GM12878 (cell line): ENCODE results near the gene NFKBIE. TPM values are rescaled to one million over a fixed set of nuclear protein-coding genes. Genes with fewer than 3 reads are reported as not detected.

Source experiments
- ATF2 ChIP-seq: IDR thresholded peaks from 2 replicates; pipeline ENCODE4 v1.6.1; 2012; ENCODE audit warnings: low read length, inconsistent platforms
- BCL11A ChIP-seq: IDR thresholded peaks from 2 replicates; pipeline ENCODE4 v1.6.1; 2011; ENCODE audit warnings: low read depth, low read length
- BCLAF1 ChIP-seq: fragments of 450-650 bp; IDR thresholded peaks from 2 replicates; pipeline ENCODE4 v1.6.1; 2017; ENCODE audit warnings: antibody characterized with exemption, mild to moderate bottlenecking, moderate library complexity
- BHLHE40 ChIP-seq, 2 experiments: fragments of 450-650 bp in 1 of 2; IDR thresholded peaks; 2 replicates each; pipeline ENCODE4 v1.6.1; 2011 to 2017; ENCODE audit warnings: low read depth in 2 of 2, borderline replicate concordance in 1 of 2, improper control_type of control experiment in 1 of 2, low read length in 1 of 2, mild to moderate bottlenecking in 1 of 2
- BMI1 ChIP-seq: fragments of 450-650 bp; IDR thresholded peaks from 2 replicates; pipeline ENCODE4 v1.6.1; 2016; ENCODE audit warnings: mild to moderate bottlenecking, moderate library complexity, borderline replicate concordance
- CHD1 ChIP-seq: IDR thresholded peaks from 2 replicates; pipeline ENCODE4 v1.6.1; 2012; ENCODE audit warnings: low read depth, low read length, improper control_type of control experiment
- EGR1 ChIP-seq, 2 experiments: IDR thresholded peaks; 1 replicate in 1 of 2; 2 replicates in 1 of 2; pipeline ENCODE4 v1.6.1; 2011 to 2012; ENCODE audit warnings: low read depth in 2 of 2, low read length in 2 of 2, borderline replicate concordance in 1 of 2, mild to moderate bottlenecking in 1 of 2, moderate library complexity in 1 of 2
- EZH2 ChIP-seq: IDR thresholded peaks from 2 replicates; pipeline ENCODE4 v1.6.1; 2012; ENCODE audit warnings: low read depth, mild to moderate bottlenecking, control low read depth, inconsistent platforms, low read length, borderline replicate concordance; ENCODE audit not compliant: control insufficient read depth
- FOXK2 ChIP-seq: fragments of 450-650 bp; IDR thresholded peaks from 2 replicates; pipeline ENCODE4 v1.6.1; 2017; ENCODE audit warnings: mild to moderate bottlenecking, moderate library complexity
- IKZF1 ChIP-seq: fragments of 450-650 bp; conservative IDR thresholded peaks from 2 replicates; pipeline ENCODE4 v1.6.1; 2017; ENCODE audit warnings: antibody characterized with exemption, mild to moderate bottlenecking
- MEF2B ChIP-seq: fragments of 450-650 bp; IDR thresholded peaks from 2 replicates; pipeline ENCODE4 v1.6.1; 2018; ENCODE audit warnings: mild to moderate bottlenecking, moderate library complexity; ENCODE audit not compliant: partially characterized antibody, poor library complexity, severe bottlenecking
- PAX5 ChIP-seq: IDR thresholded peaks from 2 replicates; pipeline ENCODE4 v1.6.1; 2011; ENCODE audit warnings: low read depth, low read length, borderline replicate concordance
- PML ChIP-seq: IDR thresholded peaks from 2 replicates; pipeline ENCODE4 v1.6.1; 2012; ENCODE audit warnings: low read length, inconsistent platforms
- RB1 ChIP-seq: fragments of 450-650 bp; formaldehyde crosslinking; IDR thresholded peaks from 2 replicates; pipeline ENCODE4 v1.6.1; 2017; ENCODE audit warnings: mild to moderate bottlenecking, borderline replicate concordance
- SMC3 ChIP-seq: IDR thresholded peaks from 2 replicates; pipeline ENCODE4 v1.6.1; 2011; ENCODE audit warnings: low read length, improper control_type of control experiment, borderline replicate concordance
- SPI1 ChIP-seq: IDR thresholded peaks from 2 replicates; pipeline ENCODE4 v1.6.1; 2011; ENCODE audit warnings: low read depth, mild to moderate bottlenecking, low read length, moderate library complexity, borderline replicate concordance; ENCODE audit not compliant: insufficient read depth
- STAT1 ChIP-seq: fragments of 450-650 bp; conservative IDR thresholded peaks from 2 replicates; pipeline ENCODE4 v1.6.1; 2014; ENCODE audit warnings: antibody characterized with exemption, mild to moderate bottlenecking
- TAF1 ChIP-seq: IDR thresholded peaks from 2 replicates; pipeline ENCODE4 v1.6.1; 2011; ENCODE audit warnings: mild to moderate bottlenecking, low read depth, low read length, borderline replicate concordance
- USF2 ChIP-seq: IDR thresholded peaks from 2 replicates; pipeline ENCODE4 v1.6.1; 2011; ENCODE audit warnings: low read depth, low read length, improper control_type of control experiment, borderline replicate concordance
- ZNF592 ChIP-seq: fragments of 450-650 bp; IDR thresholded peaks from 2 replicates; pipeline ENCODE4 v1.6.1; 2017; ENCODE audit warnings: mild to moderate bottlenecking, moderate library complexity
- polyA plus RNA-seq, 11 experiments: library from polyadenylated mRNA; depleted of rRNA in 4 of 11; unstranded in 6 of 11; stranded (reverse) in 5 of 11; fragments of >200 nt; fragmentation: Nextera tagmentation in 4 of 11; fragmentation: Illumina TruSeq in 1 of 11; extraction: Ambion mirVana in 4 of 11; extraction: Trizol in 1 of 11; gene quantifications; 1 replicate in 1 of 11; 2 replicates in 10 of 11; pipeline versions ENCODE4 v1.2.1 to v1.2.3, GENCODE V29; 2011 to 2016; ENCODE audit warnings: inconsistent platforms in 2 of 11, missing spikeins in 2 of 11, low read depth in 1 of 11
- total RNA-seq, 4 experiments: library from RNA; depleted of rRNA in 3 of 4; stranded (reverse); fragments of >200 nt in 3 of 4; fragmentation: Illumina TruSeq in 1 of 4; extraction: Trizol in 1 of 4; gene quantifications; 2 replicates each; pipeline versions ENCODE4 v1.2.1 to v1.2.3, GENCODE V29; 2013 to 2021

Gene NFKBIE
- total and polyA plus RNA-seq, 10 of the 15 experiments (the other 5 are each of a cell fraction or from before 2014, with no cell fraction given) = 10.4 to 106 (median 38.8) TPM

GRCh38 chr6:44265007-44265721, at the start of gene NFKBIE (continued):
- TF ChIP-seq ATF2 (no peak), RB1 (peak; percentile 30; the same call in 1 of the 2 replicates), SMC3 (peak; percentile 23; the same call in 1 of the 2 replicates), TAF1 (peak; percentile 65; the same call in 1 of the 2 replicates), BCLAF1 (no peak), PML (no peak), USF2 (no peak), EGR1 (IDR thresholded peaks at IDR 0.05; ENCODE audit: borderline replicate concordance in 1 of 2, low read depth in 2 of 2, low read length in 2 of 2) (peak in 1 of 2 experiments; percentile 79; a peak in 2 of 3 replicates), BMI1 (no peak), FOXK2 (no peak), SPI1 (no peak), STAT1 (0 out of 2 replicates have a peak, but pooled peaks have one; percentile 22), CHD1 (0 out of 2 replicates have a peak, but pooled peaks have one; percentile 2), EZH2 (no peak), ZNF592 (0 out of 2 replicates have a peak, but pooled peaks have one; percentile 37), BHLHE40 (IDR thresholded peaks at IDR 0.05; ENCODE audit: borderline replicate concordance in 1 of 2, low read depth in 2 of 2, low read length in 1 of 2) (peak; percentile 4 to 9; a peak in 2 of 4 replicates), BCL11A (no peak), IKZF1 (peak; percentile 68; the same call in 1 of the 2 replicates), PAX5 (peak; percentile 77; the same call in 1 of the 2 replicates), MEF2B (peak; percentile 10)
